T-cell (primary cell): ENCODE data around the gene SMAD1. TPM values are rescaled to one million over a fixed set of nuclear protein-coding genes. Genes with fewer than 3 reads are reported as not detected.

Experiments
- total RNA-seq, 35 experiments: library from RNA in 6 of 35; stranded (reverse) in 6 of 35; fragments of 120-200 nt in 1 of 35; gene quantifications; one replicate each; pipeline versions ENCODE4 v1.2.1 to v1.2.4 and lab custom pipeline; 2013 to 2026

SMAD1 gene
- total RNA-seq, 5 donors from 2014 or later (not counting 1 experiment from before 2014, with no cell fraction given), result 1.0 to 8.7 (median 1.5) TPM

Other genes with a start within 250 kb of the SMAD1 start
- 10 to 100 TPM in 3 of 5 donors, 1 to 10 TPM in 2; 7.2 to 13.1 (median 10.4) TPM for gene MMAA, start 137.5 kb downstream of the SMAD1 start, total RNA-seq
- gene C4orf51, start 198.3 kb downstream of the SMAD1 start, total RNA-seq, result not detected